COR-L47 (cell line): ENCODE results near the gene TMIE.

ENCODE experiments used
- DNase-seq: peaks from one replicate; lab custom pipeline; 2025; lab: John Stamatoyannopoulos, UW

TMIE gene

GRCh38 chr3:46669191-46669999 lies 31.8 kb upstream of the TMIE start:
- no peak for DNase-seq

GRCh38 chr3:46670000-46670890 lies 30.9 kb upstream of the TMIE start:
- no peak for DNase-seq

- DNase-seq, result no peak
These were observed 30.2 kb upstream of the TMIE start for GRCh38 chr3:46670891-46671427.

- no peak for DNase-seq
These were observed 29.4 kb upstream of the TMIE start for GRCh38 chr3:46671541-46672348.

GRCh38 chr3:46672349-46672695 lies 28.9 kb upstream of the TMIE start:
- DNase-seq, result no peak

GRCh38 chr3:46673151-46674030 lies 27.8 kb upstream of the TMIE start:
- no peak for DNase-seq

- DNase-seq, result no peak
These were observed 27.0 kb upstream of the TMIE start for GRCh38 chr3:46674031-46674845.

GRCh38 chr3:46675426-46675825 lies 25.8 kb upstream of the TMIE start:
- DNase-seq, result no peak

GRCh38 chr3:46675843-46676567 lies 25.2 kb upstream of the TMIE start:
- no peak for DNase-seq

- DNase-seq, result no peak
These were observed 24.4 kb upstream of the TMIE start for GRCh38 chr3:46676601-46677410.

GRCh38 chr3:46677411-46677726 lies 23.8 kb upstream of the TMIE start:
- no peak for DNase-seq

- no peak for DNase-seq
These were observed 22.9 kb upstream of the TMIE start for GRCh38 chr3:46678280-46678679.

GRCh38 chr3:46679681-46680080 lies 21.5 kb upstream of the TMIE start:
- DNase-seq, result no peak

- no peak for DNase-seq
These were observed 20.8 kb upstream of the TMIE start for GRCh38 chr3:46680298-46680826.

GRCh38 chr3:46681387-46681786 lies 19.8 kb upstream of the TMIE start:
- no peak for DNase-seq

GRCh38 chr3:46681856-46682540 lies 19.2 kb upstream of the TMIE start:
- no peak for DNase-seq

GRCh38 chr3:46682974-46683373 lies 18.2 kb upstream of the TMIE start:
- DNase-seq, result no peak

- no peak for DNase-seq
These were observed 16.3 kb upstream of the TMIE start for GRCh38 chr3:46684891-46685290.
